ENCODE results near the gene MACROD2. TPM values are rescaled to one million over a fixed set of nuclear protein-coding genes. Genes with fewer than 3 reads are reported as not detected.

The MACROD2 gene
- polyA plus RNA-seq, 6 donors from 2014 or later = 27.2 to 49.3 (median 36.4) TPM

GRCh38 chr20:15675061-15675514 is 1679.8 kb downstream of the MACROD2 start:
- no peaks in the 10 kb centered on the region for H3K4me1 Mint-ChIP-seq
- peaks cover 10 to 25% (median 11%) of the 10 kb centered on the region in 3 donors for H3K27me3 Mint-ChIP-seq
- H3K4me3 Mint-ChIP-seq = no peak overlapping the region
- ATAC-seq (ENCODE audit: low read depth in 2 of 2) (no peak), DNase-seq (no peak)
- H3K9me3 Mint-ChIP-seq = peaks cover 0 to 5% (median 0%) of the 10 kb centered on the region in 7 donors
- H3K36me3 Mint-ChIP-seq = no peaks in the 10 kb centered on the region
- H3K27ac Mint-ChIP-seq = no peak overlapping the region

GRCh38 chr20:15675813-15676484 is 1680.6 kb downstream of the MACROD2 start:
- peaks cover 0 to 4% (median 0%) of the 10 kb centered on the region in 7 donors for H3K9me3 Mint-ChIP-seq
- ATAC-seq (ENCODE audit: low read depth in 2 of 2) (no peak), DNase-seq (no peak)
- H3K4me1 Mint-ChIP-seq = no peaks in the 10 kb centered on the region
- H3K36me3 Mint-ChIP-seq = peaks cover 0 to 6% of the 10 kb centered on the region in 2 donors
- H3K4me3 Mint-ChIP-seq = no peak overlapping the region
- peak overlapping the region in 1 of 6 donors; percentile 6 for H3K27ac Mint-ChIP-seq
- peaks cover 5 to 31% (median 10%) of the 10 kb centered on the region in 3 donors for H3K27me3 Mint-ChIP-seq

GRCh38 chr20:15676815-15677214 is 1681.5 kb downstream of the MACROD2 start:
- Mint-ChIP-seq H3K27me3 (peaks cover 0 to 36% (median 10%) of the 10 kb centered on the region in 3 donors), H3K36me3 (peaks cover 0 to 11% of the 10 kb centered on the region in 2 donors), H3K4me1 (no peaks in the 10 kb centered on the region), H3K4me3 (no peak overlapping the region), H3K9me3 (peaks cover 0 to 4% (median 0%) of the 10 kb centered on the region in 7 donors), H3K27ac (no peak overlapping the region)
- no peak for DNase-seq
- no peak for ATAC-seq (ENCODE audit: low read depth in 2 of 2)

GRCh38 chr20:15682690-15683089 is 1687.4 kb downstream of the MACROD2 start:
- Mint-ChIP-seq H3K27ac (no peak overlapping the region), H3K4me1 (no peaks in the 10 kb centered on the region), H3K36me3 (peaks cover 0 to 16% of the 10 kb centered on the region in 2 donors), H3K27me3 (peaks cover 7 to 46% (median 13%) of the 10 kb centered on the region in 3 donors), H3K4me3 (no peak overlapping the region), H3K9me3 (peaks cover 0 to 4% (median 0%) of the 10 kb centered on the region in 7 donors)
- DNase-seq (no peak), ATAC-seq (ENCODE audit: low read depth in 2 of 2) (no peak)

- Mint-ChIP-seq H3K4me3 (no peak overlapping the region), H3K27ac (no peak overlapping the region), H3K4me1 (no peaks in the 10 kb centered on the region), H3K9me3 (peaks cover 0 to 16% (median 7%) of the 10 kb centered on the region in 7 donors), H3K27me3 (peaks cover 7 to 34% (median 21%) of the 10 kb centered on the region in 3 donors), H3K36me3 (peaks cover 0 to 5% of the 10 kb centered on the region in 2 donors)
- DNase-seq = no peak
- ATAC-seq (ENCODE audit: low read depth in 2 of 2) = no peak
These were observed 1697.3 kb downstream of the MACROD2 start for GRCh38 chr20:15692570-15692969.

GRCh38 chr20:15699431-15700146 is 1704.3 kb downstream of the MACROD2 start:
- Mint-ChIP-seq H3K9me3 (peaks cover 0 to 11% (median 0%) of the 10 kb centered on the region in 7 donors), H3K36me3 (peaks cover 0 to 5% of the 10 kb centered on the region in 2 donors), H3K4me1 (no peaks in the 10 kb centered on the region), H3K27ac (peak overlapping the region in 1 of 6 donors; percentile 82), H3K27me3 (peaks cover 3 to 54% (median 26%) of the 10 kb centered on the region in 3 donors), H3K4me3 (no peak overlapping the region)
- no peak for ATAC-seq (ENCODE audit: low read depth in 2 of 2)
- no peak for DNase-seq

- peaks cover 3 to 52% (median 26%) of the 10 kb centered on the region in 3 donors for H3K27me3 Mint-ChIP-seq
- no peaks in the 10 kb centered on the region for H3K4me1 Mint-ChIP-seq
- H3K27ac Mint-ChIP-seq = peak overlapping the region in 2 of 6 donors; percentile 6 to 82
- H3K9me3 Mint-ChIP-seq = peaks cover 0 to 9% (median 0%) of the 10 kb centered on the region in 7 donors
- H3K36me3 Mint-ChIP-seq = peaks cover 0 to 5% of the 10 kb centered on the region in 2 donors
- ATAC-seq (ENCODE audit: low read depth in 2 of 2) (no peak), DNase-seq (no peak)
- H3K4me3 Mint-ChIP-seq = no peak overlapping the region
These were observed 1704.9 kb downstream of the MACROD2 start for GRCh38 chr20:15700147-15700765.

GRCh38 chr20:15702161-15702560 is 1706.8 kb downstream of the MACROD2 start:
- ATAC-seq (ENCODE audit: low read depth in 2 of 2) (no peak), DNase-seq (no peak)
- Mint-ChIP-seq H3K4me3 (no peak overlapping the region), H3K36me3 (no peaks in the 10 kb centered on the region), H3K9me3 (peaks cover 0 to 2% (median 0%) of the 10 kb centered on the region in 7 donors), H3K27ac (no peak overlapping the region), H3K27me3 (peaks cover 0 to 33% (median 15%) of the 10 kb centered on the region in 3 donors), H3K4me1 (no peaks in the 10 kb centered on the region)

- peaks cover 0 to 3% (median 3%) of the 10 kb centered on the region in 3 donors for H3K4me1 Mint-ChIP-seq
- no peak for ATAC-seq (ENCODE audit: low read depth in 2 of 2)
- H3K27ac Mint-ChIP-seq = no peak overlapping the region
- H3K9me3 Mint-ChIP-seq = peaks cover 0 to 2% (median 0%) of the 10 kb centered on the region in 7 donors
- H3K36me3 Mint-ChIP-seq = no peaks in the 10 kb centered on the region
- H3K27me3 Mint-ChIP-seq = peaks cover 0 to 23% (median 13%) of the 10 kb centered on the region in 3 donors
- DNase-seq = no peak
- no peak overlapping the region for H3K4me3 Mint-ChIP-seq
These were observed 1708.0 kb downstream of the MACROD2 start for GRCh38 chr20:15703171-15703911.

- Mint-ChIP-seq H3K9me3 (peaks cover 0 to 2% (median 0%) of the 10 kb centered on the region in 7 donors), H3K36me3 (no peaks in the 10 kb centered on the region), H3K4me3 (no peak overlapping the region), H3K27ac (no peak overlapping the region), H3K4me1 (peaks cover 0 to 7% (median 3%) of the 10 kb centered on the region in 3 donors), H3K27me3 (peaks cover 0 to 10% (median 5%) of the 10 kb centered on the region in 3 donors)
- ATAC-seq (ENCODE audit: low read depth in 2 of 2) (no peak), DNase-seq (no peak)
These were observed 1710.7 kb downstream of the MACROD2 start for GRCh38 chr20:15705975-15706374.

- Mint-ChIP-seq H3K36me3 (no peaks in the 10 kb centered on the region), H3K27ac (no peak overlapping the region), H3K4me3 (no peak overlapping the region), H3K9me3 (peaks cover 0 to 2% (median 0%) of the 10 kb centered on the region in 7 donors), H3K27me3 (peaks cover 0 to 10% (median 5%) of the 10 kb centered on the region in 3 donors), H3K4me1 (peaks cover 0 to 7% (median 3%) of the 10 kb centered on the region in 3 donors)
- no peak for DNase-seq
- ATAC-seq (ENCODE audit: low read depth in 2 of 2) = no peak
These were observed 1711.4 kb downstream of the MACROD2 start for GRCh38 chr20:15706719-15707118.

- DNase-seq (peak; percentile 39), ATAC-seq (ENCODE audit: low read depth in 2 of 2) (peak; percentile 63)
- Mint-ChIP-seq H3K27me3 (peaks cover 0 to 4% (median 0%) of the 10 kb centered on the region in 3 donors), H3K9me3 (no peaks in the 10 kb centered on the region), H3K4me1 (peaks cover 0 to 7% (median 5%) of the 10 kb centered on the region in 3 donors), H3K36me3 (no peaks in the 10 kb centered on the region), H3K27ac (no peak overlapping the region), H3K4me3 (peak overlapping the region in 1 of 8 donors; percentile 3)
These were observed 1713.8 kb downstream of the MACROD2 start for GRCh38 chr20:15708984-15709598.
